ENCODE data around the gene GLDN. TPM values are rescaled to one million over a fixed set of nuclear protein-coding genes. Genes with fewer than 3 reads are reported as not detected.

Gene GLDN
- polyA plus RNA-seq, 1 donor from 2014 or later: 0.58 TPM

DNA sequence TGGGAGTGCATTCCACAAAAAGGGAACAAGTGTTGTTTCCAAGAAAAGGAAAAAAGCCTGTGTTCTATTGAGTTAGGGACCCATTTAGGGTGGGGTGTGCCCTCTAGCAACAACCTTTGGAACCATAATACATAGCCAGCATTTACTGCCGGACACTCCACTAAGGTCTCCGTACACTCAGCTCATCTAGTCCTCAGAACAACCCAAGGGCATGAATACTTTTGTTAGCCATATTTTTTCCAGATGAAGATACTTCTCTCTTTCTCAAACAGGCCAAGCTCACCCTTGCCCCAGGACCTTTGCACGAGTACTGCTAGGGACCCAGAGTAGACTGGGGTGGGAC lies 46.2 kb downstream of the GLDN start:
- Histone ChIP-seq H3K4me3 (ENCODE audit: low read length) (no peak overlapping the region), H3K9ac (ENCODE audit: low read length) (no peak overlapping the region), H3K27ac (ENCODE audit: low read length) (no peak overlapping the region), H3K27me3 (ENCODE audit: insufficient read depth, low read depth, low read length) (no peaks in the 10 kb centered on the region), H3K36me3 (ENCODE audit: insufficient read depth, low read length) (no peaks in the 10 kb centered on the region), H4K20me1 (ENCODE audit: insufficient read depth) (no peaks in the 10 kb centered on the region), H3K4me2 (ENCODE audit: low read length) (no peak overlapping the region), H3K9me2 (ENCODE audit: insufficient read depth, low read length) (no peaks in the 10 kb centered on the region), H3K9me3 (ENCODE audit: low read length) (no peaks in the 10 kb centered on the region), H3F3A (ENCODE audit: insufficient read depth, low read length, poor library complexity, severe bottlenecking) (no peaks in the 10 kb centered on the region), H2AFZ (ENCODE audit: low read depth, low read length) (no peak overlapping the region), H3K79me2 (replicated peaks; ENCODE audit: insufficient read depth, low read length) (no peaks in the 10 kb centered on the region)
- no peak for TF ChIP-seq SMC3 (conservative IDR thresholded peaks at IDR 0.05; ENCODE audit: poor library complexity)
- TF ChIP-seq, protein P1, sequence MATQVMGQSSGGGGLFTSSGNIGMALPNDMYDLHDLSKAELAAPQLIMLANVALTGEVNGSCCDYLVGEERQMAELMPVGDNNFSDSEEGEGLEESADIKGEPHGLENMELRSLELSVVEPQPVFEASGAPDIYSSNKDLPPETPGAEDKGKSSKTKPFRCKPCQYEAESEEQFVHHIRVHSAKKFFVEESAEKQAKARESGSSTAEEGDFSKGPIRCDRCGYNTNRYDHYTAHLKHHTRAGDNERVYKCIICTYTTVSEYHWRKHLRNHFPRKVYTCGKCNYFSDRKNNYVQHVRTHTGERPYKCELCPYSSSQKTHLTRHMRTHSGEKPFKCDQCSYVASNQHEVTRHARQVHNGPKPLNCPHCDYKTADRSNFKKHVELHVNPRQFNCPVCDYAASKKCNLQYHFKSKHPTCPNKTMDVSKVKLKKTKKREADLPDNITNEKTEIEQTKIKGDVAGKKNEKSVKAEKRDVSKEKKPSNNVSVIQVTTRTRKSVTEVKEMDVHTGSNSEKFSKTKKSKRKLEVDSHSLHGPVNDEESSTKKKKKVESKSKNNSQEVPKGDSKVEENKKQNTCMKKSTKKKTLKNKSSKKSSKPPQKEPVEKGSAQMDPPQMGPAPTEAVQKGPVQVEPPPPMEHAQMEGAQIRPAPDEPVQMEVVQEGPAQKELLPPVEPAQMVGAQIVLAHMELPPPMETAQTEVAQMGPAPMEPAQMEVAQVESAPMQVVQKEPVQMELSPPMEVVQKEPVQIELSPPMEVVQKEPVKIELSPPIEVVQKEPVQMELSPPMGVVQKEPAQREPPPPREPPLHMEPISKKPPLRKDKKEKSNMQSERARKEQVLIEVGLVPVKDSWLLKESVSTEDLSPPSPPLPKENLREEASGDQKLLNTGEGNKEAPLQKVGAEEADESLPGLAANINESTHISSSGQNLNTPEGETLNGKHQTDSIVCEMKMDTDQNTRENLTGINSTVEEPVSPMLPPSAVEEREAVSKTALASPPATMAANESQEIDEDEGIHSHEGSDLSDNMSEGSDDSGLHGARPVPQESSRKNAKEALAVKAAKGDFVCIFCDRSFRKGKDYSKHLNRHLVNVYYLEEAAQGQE (IDR thresholded peaks at IDR 0.05; ENCODE audit: borderline replicate concordance): no peak
- TF ChIP-seq EP300 (conservative IDR thresholded peaks at IDR 0.05; ENCODE audit: poor library complexity, severe bottlenecking): no peak
- no peak for TF ChIP-seq TAF1 (IDR thresholded peaks at IDR 0.05; ENCODE audit: low read depth)
- TF ChIP-seq EZH2 (IDR thresholded peaks at IDR 0.05; ENCODE audit: borderline replicate concordance, insufficient read depth, low read length, poor library complexity, severe bottlenecking): no peak
- TF ChIP-seq RAD21 (conservative IDR thresholded peaks at IDR 0.05): no peak
- TF ChIP-seq, protein P2, sequence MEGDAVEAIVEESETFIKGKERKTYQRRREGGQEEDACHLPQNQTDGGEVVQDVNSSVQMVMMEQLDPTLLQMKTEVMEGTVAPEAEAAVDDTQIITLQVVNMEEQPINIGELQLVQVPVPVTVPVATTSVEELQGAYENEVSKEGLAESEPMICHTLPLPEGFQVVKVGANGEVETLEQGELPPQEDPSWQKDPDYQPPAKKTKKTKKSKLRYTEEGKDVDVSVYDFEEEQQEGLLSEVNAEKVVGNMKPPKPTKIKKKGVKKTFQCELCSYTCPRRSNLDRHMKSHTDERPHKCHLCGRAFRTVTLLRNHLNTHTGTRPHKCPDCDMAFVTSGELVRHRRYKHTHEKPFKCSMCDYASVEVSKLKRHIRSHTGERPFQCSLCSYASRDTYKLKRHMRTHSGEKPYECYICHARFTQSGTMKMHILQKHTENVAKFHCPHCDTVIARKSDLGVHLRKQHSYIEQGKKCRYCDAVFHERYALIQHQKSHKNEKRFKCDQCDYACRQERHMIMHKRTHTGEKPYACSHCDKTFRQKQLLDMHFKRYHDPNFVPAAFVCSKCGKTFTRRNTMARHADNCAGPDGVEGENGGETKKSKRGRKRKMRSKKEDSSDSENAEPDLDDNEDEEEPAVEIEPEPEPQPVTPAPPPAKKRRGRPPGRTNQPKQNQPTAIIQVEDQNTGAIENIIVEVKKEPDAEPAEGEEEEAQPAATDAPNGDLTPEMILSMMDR (IDR thresholded peaks at IDR 0.05; ENCODE audit: poor library complexity, severe bottlenecking): no peak
- no peak for TF ChIP-seq MXI1 (conservative IDR thresholded peaks at IDR 0.05; ENCODE audit: poor library complexity, severe bottlenecking)
- TF ChIP-seq POLR2AphosphoS5 (IDR thresholded peaks at IDR 0.05): no peak

- TF ChIP-seq SMC3 (conservative IDR thresholded peaks at IDR 0.05; ENCODE audit: poor library complexity): no peak
- TF ChIP-seq RAD21 (conservative IDR thresholded peaks at IDR 0.05): no peak
- TF ChIP-seq MXI1 (conservative IDR thresholded peaks at IDR 0.05; ENCODE audit: poor library complexity, severe bottlenecking): no peak
- TF ChIP-seq EP300 (conservative IDR thresholded peaks at IDR 0.05; ENCODE audit: poor library complexity, severe bottlenecking): no peak
- TF ChIP-seq, protein P1 (IDR thresholded peaks at IDR 0.05; ENCODE audit: borderline replicate concordance): no peak
- no peak for TF ChIP-seq POLR2AphosphoS5 (IDR thresholded peaks at IDR 0.05)
- no peak for TF ChIP-seq EZH2 (IDR thresholded peaks at IDR 0.05; ENCODE audit: borderline replicate concordance, insufficient read depth, low read length, poor library complexity, severe bottlenecking)
- TF ChIP-seq, protein P2 (IDR thresholded peaks at IDR 0.05; ENCODE audit: poor library complexity, severe bottlenecking): no peak
- no peak for TF ChIP-seq TAF1 (IDR thresholded peaks at IDR 0.05; ENCODE audit: low read depth)
- Histone ChIP-seq H3K9ac (ENCODE audit: low read length) (no peak overlapping the region), H3K4me3 (ENCODE audit: low read length) (no peak overlapping the region), H3K27ac (ENCODE audit: low read length) (no peak overlapping the region), H3K27me3 (ENCODE audit: insufficient read depth, low read depth, low read length) (no peaks in the 10 kb centered on the region), H3K9me2 (ENCODE audit: insufficient read depth, low read length) (no peaks in the 10 kb centered on the region), H3F3A (ENCODE audit: insufficient read depth, low read length, poor library complexity, severe bottlenecking) (no peaks in the 10 kb centered on the region), H2AFZ (ENCODE audit: low read depth, low read length) (no peak overlapping the region), H3K36me3 (ENCODE audit: insufficient read depth, low read length) (no peaks in the 10 kb centered on the region), H3K4me2 (ENCODE audit: low read length) (no peak overlapping the region), H3K9me3 (ENCODE audit: low read length) (no peaks in the 10 kb centered on the region), H4K20me1 (ENCODE audit: insufficient read depth) (no peaks in the 10 kb centered on the region), H3K79me2 (replicated peaks; ENCODE audit: insufficient read depth, low read length) (no peaks in the 10 kb centered on the region)
Measured at GRCh38 chr15:51388726-51389125, 47.3 kb downstream of the GLDN start.

All from neural cell (in vitro differentiated cells).